ENCODE data around the gene ANKRD27. TPM values are rescaled to one million over a fixed set of nuclear protein-coding genes. Genes with fewer than 3 reads are reported as not detected.

ANKRD27 gene
- polyA plus RNA-seq, 1 donor from 2014 or later, result 24.6 TPM

DNA sequence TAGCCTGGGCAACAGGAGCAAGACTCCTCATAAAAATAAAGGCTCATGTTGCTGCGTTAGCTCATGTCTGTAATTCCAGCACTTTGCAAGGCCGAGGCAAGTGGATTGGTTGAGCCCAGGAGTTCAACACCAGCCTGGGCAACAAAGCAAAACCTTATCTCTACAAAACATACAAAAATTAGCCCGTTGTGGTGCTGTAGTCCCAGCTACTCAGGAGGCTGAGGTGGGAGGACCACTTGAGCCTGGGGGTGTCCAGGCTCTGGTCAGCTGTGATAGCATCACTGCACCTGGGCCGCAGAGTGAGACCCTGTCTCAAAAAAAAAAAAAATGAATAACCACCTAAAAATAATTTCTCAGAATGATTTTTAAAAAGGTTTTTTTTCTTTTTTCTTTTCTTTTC is 12.7 kb upstream of the ANKRD27 start:
- Histone ChIP-seq H2AFZ (ENCODE audit: low read depth, low read length) (no peak overlapping the region), H3K4me2 (ENCODE audit: low read length) (no peak overlapping the region), H3K79me2 (replicated peaks; ENCODE audit: insufficient read depth, low read length) (no peaks in the 10 kb centered on the region), H3K9me3 (ENCODE audit: low read length) (no peaks in the 10 kb centered on the region), H3K27me3 (ENCODE audit: insufficient read depth, low read depth, low read length) (no peaks in the 10 kb centered on the region), H3F3A (ENCODE audit: insufficient read depth, low read length, poor library complexity, severe bottlenecking) (no peaks in the 10 kb centered on the region), H4K20me1 (ENCODE audit: insufficient read depth) (no peaks in the 10 kb centered on the region), H3K36me3 (ENCODE audit: insufficient read depth, low read length) (no peaks in the 10 kb centered on the region), H3K4me3 (ENCODE audit: low read length) (no peak overlapping the region), H3K27ac (ENCODE audit: low read length) (no peak overlapping the region), H3K9ac (ENCODE audit: low read length) (no peak overlapping the region), H3K9me2 (ENCODE audit: insufficient read depth, low read length) (no peaks in the 10 kb centered on the region)
- TF ChIP-seq TAF1 (IDR thresholded peaks at IDR 0.05; ENCODE audit: low read depth), result no peak
- no peak for TF ChIP-seq EP300 (conservative IDR thresholded peaks at IDR 0.05; ENCODE audit: poor library complexity, severe bottlenecking)
- TF ChIP-seq SMC3 (conservative IDR thresholded peaks at IDR 0.05; ENCODE audit: poor library complexity), result no peak
- TF ChIP-seq EZH2 (IDR thresholded peaks at IDR 0.05; ENCODE audit: borderline replicate concordance, insufficient read depth, low read length, poor library complexity, severe bottlenecking), result no peak
- TF ChIP-seq RAD21 (conservative IDR thresholded peaks at IDR 0.05), result no peak
- TF ChIP-seq POLR2AphosphoS5 (IDR thresholded peaks at IDR 0.05), result no peak
- no peak for TF ChIP-seq CTCF (IDR thresholded peaks at IDR 0.05; ENCODE audit: poor library complexity, severe bottlenecking)
- no peak for TF ChIP-seq MXI1 (conservative IDR thresholded peaks at IDR 0.05; ENCODE audit: poor library complexity, severe bottlenecking)
- TF ChIP-seq, protein P1, sequence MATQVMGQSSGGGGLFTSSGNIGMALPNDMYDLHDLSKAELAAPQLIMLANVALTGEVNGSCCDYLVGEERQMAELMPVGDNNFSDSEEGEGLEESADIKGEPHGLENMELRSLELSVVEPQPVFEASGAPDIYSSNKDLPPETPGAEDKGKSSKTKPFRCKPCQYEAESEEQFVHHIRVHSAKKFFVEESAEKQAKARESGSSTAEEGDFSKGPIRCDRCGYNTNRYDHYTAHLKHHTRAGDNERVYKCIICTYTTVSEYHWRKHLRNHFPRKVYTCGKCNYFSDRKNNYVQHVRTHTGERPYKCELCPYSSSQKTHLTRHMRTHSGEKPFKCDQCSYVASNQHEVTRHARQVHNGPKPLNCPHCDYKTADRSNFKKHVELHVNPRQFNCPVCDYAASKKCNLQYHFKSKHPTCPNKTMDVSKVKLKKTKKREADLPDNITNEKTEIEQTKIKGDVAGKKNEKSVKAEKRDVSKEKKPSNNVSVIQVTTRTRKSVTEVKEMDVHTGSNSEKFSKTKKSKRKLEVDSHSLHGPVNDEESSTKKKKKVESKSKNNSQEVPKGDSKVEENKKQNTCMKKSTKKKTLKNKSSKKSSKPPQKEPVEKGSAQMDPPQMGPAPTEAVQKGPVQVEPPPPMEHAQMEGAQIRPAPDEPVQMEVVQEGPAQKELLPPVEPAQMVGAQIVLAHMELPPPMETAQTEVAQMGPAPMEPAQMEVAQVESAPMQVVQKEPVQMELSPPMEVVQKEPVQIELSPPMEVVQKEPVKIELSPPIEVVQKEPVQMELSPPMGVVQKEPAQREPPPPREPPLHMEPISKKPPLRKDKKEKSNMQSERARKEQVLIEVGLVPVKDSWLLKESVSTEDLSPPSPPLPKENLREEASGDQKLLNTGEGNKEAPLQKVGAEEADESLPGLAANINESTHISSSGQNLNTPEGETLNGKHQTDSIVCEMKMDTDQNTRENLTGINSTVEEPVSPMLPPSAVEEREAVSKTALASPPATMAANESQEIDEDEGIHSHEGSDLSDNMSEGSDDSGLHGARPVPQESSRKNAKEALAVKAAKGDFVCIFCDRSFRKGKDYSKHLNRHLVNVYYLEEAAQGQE (IDR thresholded peaks at IDR 0.05; ENCODE audit: borderline replicate concordance), result no peak

- Histone ChIP-seq H2AFZ (ENCODE audit: low read depth, low read length) (no peak overlapping the region), H3K9ac (ENCODE audit: low read length) (no peak overlapping the region), H3K79me2 (replicated peaks; ENCODE audit: insufficient read depth, low read length) (no peaks in the 10 kb centered on the region), H3K4me3 (ENCODE audit: low read length) (no peak overlapping the region), H3K27me3 (ENCODE audit: insufficient read depth, low read depth, low read length) (no peaks in the 10 kb centered on the region), H3K27ac (ENCODE audit: low read length) (no peak overlapping the region), H3K36me3 (ENCODE audit: insufficient read depth, low read length) (no peaks in the 10 kb centered on the region), H3K4me2 (ENCODE audit: low read length) (no peak overlapping the region), H3F3A (ENCODE audit: insufficient read depth, low read length, poor library complexity, severe bottlenecking) (no peaks in the 10 kb centered on the region), H3K9me2 (ENCODE audit: insufficient read depth, low read length) (no peaks in the 10 kb centered on the region), H3K9me3 (ENCODE audit: low read length) (no peaks in the 10 kb centered on the region), H4K20me1 (ENCODE audit: insufficient read depth) (no peaks in the 10 kb centered on the region)
- TF ChIP-seq EP300 (conservative IDR thresholded peaks at IDR 0.05; ENCODE audit: poor library complexity, severe bottlenecking), result no peak
- TF ChIP-seq TAF1 (IDR thresholded peaks at IDR 0.05; ENCODE audit: low read depth), result no peak
- TF ChIP-seq, protein P1 (IDR thresholded peaks at IDR 0.05; ENCODE audit: borderline replicate concordance), result no peak
- no peak for TF ChIP-seq RAD21 (conservative IDR thresholded peaks at IDR 0.05)
- TF ChIP-seq EZH2 (IDR thresholded peaks at IDR 0.05; ENCODE audit: borderline replicate concordance, insufficient read depth, low read length, poor library complexity, severe bottlenecking), result no peak
- no peak for TF ChIP-seq CTCF (IDR thresholded peaks at IDR 0.05; ENCODE audit: poor library complexity, severe bottlenecking)
- TF ChIP-seq SMC3 (conservative IDR thresholded peaks at IDR 0.05; ENCODE audit: poor library complexity), result no peak
- TF ChIP-seq POLR2AphosphoS5 (IDR thresholded peaks at IDR 0.05), result no peak
- TF ChIP-seq MXI1 (conservative IDR thresholded peaks at IDR 0.05; ENCODE audit: poor library complexity, severe bottlenecking), result no peak
These were observed 12.0 kb upstream of the ANKRD27 start for GRCh38 chr19:32686847-32687475.

All from neural cell (in vitro differentiated cells).